GM21390 (cell line): ENCODE measurements around the gene NUBPL.
"Not testable (repeated sequence)": the region's sequence is repeated elsewhere in the genome, so short reads cannot be mapped to it uniquely, and the experiment has no call there.

Source experiments
- ATAC-seq: cut with Tn5 transposase; IDR thresholded peaks from one replicate; pipeline ENCODE4 v1.9.1; 2021; ENCODE audit not compliant: unreplicated experiment

The NUBPL gene

DNA sequence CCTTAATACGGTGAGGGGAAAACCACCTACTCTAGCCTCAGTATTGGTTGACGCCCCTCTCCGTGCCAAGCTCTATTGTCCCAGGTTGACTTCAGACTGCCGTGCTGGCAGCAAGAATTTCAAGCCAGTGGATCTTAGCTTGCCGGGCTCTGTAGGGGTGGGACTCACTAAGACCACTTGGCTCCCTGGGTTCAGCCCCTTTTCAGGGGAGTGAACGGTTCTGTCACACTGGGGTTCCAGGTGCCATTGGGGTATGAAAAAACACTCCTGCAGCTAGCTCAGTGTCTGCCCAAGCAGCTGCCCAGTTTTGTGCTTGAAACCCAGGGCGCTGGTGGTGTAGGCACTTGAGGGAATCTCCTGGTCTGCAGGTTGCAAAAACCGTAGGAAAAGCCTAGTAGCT is 107.1 kb downstream of the NUBPL start:
- no peak for ATAC-seq

DNA sequence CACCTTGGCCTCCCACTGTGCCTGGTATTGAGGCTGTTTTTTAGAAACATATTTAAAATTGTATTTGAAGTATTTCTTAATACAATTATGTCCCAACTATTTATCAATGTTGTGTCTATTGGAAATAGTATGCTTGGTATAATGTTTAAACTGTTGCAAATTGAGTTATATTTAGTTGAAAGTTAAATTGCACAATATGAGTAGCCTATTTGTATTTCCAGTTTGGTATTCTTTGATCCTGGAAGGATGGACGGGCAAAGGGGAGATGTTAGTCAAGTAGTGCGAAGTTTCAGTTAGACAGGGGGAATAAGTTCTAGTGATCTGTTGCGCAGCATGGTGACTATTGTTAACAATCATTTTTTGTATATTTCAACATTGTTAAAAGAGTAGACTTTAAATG is 111.5 kb downstream of the NUBPL start:
- no peak for ATAC-seq

DNA sequence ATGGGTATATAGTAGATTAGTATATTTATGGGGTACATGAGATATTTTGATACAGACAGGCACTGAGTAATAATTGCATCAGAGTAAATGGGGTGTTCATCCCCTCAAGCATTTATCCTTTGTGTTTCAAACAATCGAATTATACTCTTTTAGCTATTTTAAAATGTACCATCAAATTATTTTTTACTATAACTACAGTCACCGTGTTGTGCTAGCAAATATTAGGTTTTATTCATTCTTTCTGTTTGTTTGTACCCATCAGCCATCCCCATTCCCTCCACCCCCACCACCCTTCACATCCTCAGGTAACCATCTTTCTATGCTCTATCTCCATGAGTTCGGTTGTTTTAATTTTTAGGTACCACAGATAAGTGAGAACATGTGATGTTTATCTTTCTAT is 115.8 kb downstream of the NUBPL start:
- ATAC-seq = no peak

DNA sequence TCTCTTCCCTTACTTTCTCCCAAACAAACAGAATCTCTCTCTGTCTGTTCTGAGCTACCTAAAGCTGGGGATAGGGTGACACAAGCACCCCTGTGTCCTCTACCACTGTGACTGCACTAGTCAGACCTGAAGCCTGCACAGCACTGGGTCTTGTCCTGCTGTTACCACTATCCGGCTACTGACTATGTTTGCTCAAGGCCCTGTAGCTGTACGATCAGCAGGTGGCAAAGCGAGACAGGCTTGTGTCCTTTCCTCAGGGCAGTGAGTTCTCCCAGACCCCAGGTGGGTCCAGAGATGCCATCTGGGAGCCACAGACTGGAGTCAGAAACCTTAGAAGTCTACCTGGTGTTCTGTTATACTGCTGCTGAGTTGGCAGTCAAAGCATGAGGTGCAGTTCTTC is 116.4 kb downstream of the NUBPL start:
- no peak for ATAC-seq

DNA sequence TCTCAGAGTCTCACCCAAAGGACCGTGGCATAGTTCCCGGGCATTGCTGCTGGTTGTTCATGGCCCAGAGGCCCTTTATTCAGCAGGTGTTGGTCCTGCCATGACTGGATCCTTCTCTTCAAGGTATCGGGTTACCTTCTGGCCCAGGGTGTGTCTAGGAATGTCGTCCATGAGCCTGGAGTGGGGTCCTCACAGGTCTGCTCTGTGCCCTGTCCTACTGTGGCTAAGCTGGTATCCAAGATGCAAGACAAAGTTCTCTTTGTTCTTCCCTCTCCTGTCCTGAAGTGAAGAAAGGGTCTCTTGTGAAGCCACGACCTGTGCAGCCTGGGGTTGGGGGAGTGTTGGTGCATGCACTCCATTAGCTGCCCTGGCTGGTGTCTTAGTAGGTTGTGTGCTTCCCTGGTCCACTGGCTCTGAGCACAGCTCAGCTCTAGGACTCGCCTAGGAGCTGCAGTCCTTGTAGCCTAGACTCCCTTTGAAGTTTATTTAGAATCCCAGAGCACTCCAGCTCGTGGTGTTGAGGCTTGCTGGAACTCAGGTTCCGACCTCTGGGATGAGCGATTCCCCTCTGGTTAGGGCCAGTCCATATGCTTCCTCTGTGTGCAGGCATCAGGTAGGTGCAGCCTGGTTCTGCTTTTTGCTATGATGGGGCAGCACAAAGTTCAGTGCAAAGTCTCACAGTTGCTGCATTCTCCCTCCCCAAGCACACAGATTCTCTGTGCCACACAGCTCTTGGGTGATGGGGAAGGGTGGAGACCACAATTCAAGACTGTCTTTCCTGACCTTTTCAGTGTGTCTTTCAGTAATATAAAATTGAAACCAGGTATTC is 117.4 kb downstream of the NUBPL start:
- ATAC-seq = no peak

DNA sequence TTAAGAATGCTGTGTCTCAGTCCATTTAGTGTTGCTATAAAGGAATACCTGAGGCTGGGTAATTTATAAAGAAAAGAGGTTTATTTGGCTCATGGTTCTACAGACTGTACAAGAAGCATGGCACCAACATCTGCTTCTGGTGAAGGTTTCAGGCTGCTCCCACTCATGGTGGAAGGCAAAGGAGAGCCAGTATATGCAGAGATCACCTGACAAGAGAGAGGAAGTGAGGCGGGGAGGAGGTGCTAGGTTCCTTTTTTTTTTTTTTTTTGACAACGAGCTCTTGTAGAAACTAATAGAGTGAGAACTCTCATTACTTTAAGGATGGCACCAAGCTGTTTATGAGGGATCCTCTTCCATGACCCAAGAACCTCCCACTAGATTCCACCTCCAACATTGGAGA is 121.6 kb downstream of the NUBPL start:
- no peak for ATAC-seq

DNA sequence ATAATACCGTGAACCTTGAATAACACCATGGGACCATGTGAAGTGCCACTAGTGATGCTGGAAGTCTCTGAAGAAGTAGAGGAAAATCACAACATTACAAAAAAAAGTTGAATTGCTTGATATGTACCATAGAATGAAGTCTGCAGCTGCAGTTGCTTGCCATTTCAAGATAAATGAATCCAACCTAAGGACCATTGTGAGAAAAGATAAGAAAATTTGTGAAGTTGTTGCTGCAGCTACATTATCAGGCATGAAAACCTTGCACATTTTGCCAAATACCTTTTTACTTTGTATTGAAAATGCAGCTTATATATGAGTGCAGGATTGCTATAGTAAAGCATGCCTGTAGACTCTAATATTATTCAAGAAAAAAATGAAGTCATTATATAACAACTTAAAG is 126.5 kb downstream of the NUBPL start:
- ATAC-seq = no peak

DNA sequence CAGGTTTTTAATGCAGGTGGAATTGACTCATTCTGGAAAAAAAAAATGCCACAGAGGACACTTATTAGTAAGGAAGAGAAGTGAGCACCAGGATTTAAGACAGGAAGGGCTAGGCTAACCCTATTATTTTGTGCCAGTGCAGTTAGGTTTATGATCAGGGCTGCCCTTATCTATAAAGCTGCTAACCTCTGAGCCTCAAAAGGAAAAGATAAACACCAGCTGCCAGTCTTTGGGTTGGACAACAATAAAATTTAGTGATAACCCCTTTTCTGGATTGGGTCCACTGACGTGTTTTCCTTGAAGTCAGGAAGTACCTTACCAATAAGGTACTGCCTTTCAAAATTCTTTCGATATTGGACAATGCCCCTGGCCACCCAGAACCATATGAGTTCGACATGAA is 128.9 kb downstream of the NUBPL start:
- no peak for ATAC-seq

DNA sequence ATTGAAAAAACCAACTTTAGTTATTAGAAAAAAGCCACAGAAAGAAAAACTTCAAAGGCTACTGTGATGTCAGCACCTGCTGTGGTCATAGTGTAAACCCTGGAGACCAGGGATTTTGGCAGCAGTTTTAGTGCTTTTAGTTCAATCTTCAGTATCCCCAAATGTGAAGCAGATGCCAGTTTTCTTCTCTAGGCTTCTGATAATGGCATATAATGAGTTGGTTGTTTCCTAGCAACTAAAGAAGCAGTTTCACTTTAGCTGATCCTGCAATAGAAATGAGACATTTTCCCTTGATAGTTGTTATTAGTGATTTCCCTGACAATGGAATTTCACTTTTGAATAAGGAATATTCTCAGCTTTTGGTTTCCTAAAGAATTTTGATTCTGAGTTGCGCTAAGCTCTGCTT is 131.2 kb downstream of the NUBPL start:
- no peak for ATAC-seq

DNA sequence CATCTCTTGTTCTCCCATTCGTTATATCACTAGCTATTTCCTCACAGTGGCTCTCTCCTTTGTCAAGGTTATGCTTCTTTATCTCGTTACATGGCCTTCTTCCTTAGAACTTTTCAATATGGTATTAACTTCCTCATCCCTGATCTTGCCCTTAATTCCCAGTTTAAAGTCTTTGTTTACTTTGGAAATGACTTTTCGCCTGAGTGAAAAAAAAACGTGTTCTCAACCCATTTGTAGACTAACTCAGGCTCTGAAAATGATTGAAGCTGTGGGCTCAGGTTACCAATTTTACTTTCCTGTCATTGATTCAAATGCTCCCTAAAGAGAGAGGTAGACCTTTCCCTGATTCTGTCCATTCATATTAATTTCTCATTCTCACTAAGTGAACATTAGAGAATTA is 135.2 kb downstream of the NUBPL start:
- no peak for ATAC-seq

DNA sequence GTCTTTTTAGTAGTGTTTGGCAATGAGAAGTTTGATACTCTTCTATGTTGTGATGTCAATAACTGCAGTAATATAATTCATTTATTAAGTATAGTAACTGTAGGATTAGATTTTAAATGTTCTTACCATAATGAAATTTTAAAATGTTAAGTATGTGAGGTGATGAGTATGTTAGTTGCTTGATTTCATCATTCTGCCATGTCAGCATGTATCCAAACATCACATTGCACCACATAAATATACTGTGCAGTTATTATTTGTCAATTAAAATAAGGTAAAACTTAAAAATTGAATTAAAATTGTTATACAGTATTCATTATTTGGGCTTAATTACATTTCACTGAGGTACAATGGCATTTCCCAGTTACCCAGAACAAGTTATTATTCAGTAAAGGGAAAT is 138.6 kb downstream of the NUBPL start:
- ATAC-seq = no peak

DNA sequence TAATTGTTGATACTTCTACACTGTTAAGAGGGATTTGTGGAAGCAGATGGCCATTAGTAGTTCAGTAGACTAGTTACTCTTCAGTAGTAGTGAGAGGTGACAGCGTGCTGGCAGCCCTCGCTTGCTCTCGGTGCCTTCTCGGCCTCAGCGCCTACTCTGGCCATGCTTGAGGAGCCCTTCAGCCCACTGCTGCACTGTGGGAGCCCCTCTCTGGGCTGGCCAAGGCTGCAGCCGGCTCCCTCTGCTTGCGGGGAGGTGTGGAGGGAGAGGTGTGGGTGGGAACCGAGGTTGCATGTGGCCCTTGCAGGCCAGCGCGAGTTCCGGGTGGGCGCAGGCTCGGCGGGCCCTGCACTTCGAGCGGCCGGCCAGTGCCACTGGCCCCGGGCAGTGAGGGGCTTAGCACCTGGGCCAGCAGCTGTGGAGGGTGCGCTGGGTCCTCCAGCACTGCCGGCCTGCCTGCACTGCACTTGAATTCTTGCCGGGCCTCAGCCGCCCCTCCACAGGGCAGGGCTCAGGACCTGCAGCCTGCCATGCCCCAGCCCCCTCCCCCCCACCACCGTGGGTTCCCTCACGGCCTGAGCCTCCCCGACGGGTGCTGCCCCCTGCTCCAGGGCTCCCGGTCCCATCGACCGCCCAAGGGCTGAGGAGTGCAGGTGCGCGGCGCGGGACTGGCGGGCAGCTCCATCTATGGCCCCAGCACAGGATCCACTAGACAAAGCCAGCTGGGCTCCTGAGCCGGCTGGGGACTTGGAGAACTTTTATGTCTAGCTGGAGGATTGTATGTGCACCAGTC is 139.3 kb downstream of the NUBPL start:
- ATAC-seq = no peak

DNA sequence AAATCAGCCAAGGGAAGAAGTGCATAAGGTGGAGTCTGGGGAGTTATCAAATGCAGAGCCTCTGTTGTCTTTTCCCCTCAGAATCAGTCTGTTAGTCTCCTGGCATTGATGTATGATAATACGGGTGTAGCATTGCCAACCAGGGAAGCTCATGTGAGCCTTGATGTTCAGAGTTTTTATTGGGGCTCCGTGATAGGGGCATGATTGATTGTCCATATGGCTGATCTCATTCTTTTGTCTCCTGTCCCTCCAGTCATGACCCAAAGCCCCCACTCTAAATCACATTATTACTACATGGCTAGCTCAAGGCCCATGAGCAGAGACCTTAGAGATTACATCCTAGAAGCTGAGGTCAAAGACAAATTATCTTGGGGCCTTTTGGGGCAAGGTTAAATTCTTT is 140.9 kb downstream of the NUBPL start:
- no peak for ATAC-seq

DNA sequence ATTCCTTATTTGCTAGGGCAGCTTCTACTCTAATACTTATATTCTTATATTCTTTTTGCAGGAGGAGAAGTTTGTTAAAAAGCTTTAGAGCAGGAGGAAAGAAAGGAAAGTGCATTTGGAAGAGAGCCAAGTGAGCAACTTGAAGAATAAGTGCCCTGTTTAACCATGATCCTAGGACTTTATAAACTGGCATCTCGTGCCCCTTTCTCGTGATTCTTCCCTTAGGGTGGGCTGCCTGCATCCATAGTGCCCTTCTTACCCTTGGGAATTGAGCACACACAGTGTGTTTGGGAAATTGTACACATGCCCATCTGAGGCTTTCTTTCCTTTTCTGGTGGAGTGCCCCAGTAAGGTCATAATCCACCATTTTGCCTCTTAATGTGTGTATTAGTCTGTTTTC is 141.9 kb downstream of the NUBPL start:
- ATAC-seq = no peak

DNA sequence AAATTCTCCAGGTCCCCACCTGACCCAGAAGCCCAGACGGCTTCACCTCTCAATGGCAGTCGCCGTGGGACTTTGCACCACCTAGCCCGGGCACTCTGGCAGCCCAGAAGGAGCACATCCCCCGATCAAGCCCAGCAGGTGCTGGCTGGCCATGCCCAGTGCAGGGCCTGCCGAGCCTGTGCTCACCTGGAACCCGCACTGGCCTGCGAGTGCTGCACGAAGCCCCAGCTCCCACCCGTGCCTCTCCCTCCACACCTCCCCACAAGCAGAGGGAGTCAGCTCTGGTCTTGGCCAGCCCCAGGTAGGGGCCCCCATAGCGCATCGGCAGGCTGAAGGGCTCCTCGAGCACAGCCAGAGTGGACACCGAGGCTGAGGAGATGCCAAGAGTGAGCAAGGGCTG is 144.5 kb downstream of the NUBPL start:
- no peak for ATAC-seq

DNA sequence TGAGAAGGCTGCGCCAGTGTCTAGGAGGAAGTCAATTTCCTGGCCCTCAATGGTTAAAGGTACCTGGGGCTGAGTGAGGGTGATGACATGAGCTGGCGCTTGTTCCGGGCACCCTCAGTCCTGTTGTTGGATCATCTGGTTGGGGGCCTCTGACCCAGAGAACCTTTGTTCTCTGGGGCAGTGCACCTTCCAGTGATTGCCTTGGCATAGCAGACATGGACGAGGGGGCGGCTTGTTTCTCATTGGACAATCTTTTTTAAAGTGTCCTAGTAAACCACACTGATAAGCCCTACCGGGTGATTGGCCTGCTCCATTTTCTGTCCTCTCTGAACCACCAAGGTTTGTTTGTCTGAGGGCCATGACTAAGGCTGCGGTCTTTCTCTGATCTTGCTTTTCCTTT is 147.5 kb downstream of the NUBPL start:
- ATAC-seq = not testable (repeated sequence)

DNA sequence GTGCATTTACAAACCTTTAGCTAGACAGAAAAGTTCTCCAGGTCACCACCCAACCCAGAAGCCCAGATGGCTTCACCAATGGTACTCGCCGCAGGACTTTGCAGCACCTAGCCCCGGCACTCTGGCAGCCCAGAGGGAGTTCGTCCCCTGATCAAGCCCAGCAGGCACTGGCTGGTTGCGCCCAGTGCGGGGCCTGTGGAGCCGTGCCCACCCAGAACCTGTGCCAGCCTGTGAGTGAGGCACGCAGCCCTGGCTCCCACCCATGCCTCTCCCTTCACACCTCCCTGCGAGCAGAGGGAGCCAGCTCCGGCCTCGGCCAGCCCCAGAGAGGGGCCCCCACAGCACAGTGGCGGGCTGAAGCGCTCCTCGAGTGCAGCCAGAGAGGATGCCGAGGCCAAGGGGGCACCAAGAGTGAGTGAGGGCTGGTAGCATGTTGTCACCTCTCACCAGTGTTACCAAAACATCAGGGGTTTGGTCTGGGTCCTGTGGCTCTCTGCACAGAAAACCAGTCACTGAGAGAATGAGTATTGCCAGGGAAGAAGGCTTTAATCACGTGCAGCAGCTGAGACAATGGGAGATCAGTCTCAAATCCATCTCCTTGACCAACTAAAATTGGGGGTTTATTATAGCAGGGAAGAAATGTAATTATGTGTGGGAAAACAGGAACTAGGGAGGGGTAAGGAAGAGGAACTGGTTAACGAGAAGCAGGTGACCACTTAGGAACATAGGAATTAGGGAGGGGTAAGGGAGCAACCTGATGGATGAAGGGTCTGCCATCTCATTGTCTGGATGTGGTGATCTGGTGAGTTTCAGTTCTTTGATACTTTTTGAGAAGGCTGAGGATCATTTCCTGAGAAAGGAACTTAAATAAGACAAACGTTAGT is 151.3 kb downstream of the NUBPL start:
- ATAC-seq = no peak

DNA sequence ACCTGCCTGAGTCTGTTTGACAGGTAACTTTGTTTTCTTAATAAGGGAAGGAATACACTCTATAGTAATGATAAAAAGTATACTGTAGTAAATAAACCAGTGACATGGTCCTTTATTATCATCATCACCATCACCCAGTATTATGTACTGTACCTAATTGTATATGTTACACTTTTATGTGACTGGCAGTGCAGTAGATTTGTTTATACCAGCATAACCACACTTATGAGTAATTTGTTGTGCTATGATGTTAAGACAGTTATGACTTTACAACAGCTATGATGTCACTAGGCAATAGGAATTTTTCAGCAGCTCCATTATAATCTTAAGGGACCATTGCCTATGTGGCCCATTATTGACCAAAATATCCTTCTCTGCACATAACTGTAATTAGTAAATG is 155.0 kb downstream of the NUBPL start:
- ATAC-seq = no peak

DNA sequence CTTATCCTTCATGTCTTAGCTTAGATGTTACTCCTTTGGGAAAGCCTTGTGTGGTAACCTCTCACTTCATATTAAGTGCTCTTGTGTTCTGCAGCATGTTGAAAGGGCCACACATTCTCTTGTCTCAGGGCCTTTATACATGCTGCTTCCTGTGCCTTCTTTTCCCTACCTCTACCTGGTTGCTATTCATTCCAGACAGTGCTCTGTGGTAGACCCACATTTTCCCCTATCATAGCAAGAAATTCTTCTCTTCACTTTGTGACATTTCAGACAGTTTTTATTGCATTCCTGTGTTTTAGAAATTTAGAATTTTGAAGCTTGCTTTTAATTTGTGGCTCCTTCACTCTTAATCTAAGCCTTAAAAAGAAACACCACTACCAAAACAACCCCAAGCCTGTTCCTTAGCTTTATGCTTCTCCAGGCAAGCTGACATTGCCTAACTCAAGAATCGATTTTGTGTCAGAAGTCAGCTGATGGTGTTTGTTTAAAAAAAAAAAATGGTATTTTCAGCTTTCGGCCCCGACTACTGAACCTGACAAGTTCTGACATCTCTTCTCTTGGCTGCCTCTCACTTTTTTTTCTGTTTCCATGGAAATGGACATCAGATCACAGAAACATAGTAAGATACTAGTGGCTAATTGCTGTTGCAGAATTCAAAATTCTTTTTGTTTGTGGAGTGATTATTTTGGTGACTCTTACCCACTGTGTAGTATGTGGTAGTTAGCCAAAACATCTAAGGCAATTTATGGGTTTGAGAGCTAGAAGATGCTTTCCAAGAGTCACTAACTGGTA is 156.3 kb downstream of the NUBPL start:
- ATAC-seq = no peak

DNA sequence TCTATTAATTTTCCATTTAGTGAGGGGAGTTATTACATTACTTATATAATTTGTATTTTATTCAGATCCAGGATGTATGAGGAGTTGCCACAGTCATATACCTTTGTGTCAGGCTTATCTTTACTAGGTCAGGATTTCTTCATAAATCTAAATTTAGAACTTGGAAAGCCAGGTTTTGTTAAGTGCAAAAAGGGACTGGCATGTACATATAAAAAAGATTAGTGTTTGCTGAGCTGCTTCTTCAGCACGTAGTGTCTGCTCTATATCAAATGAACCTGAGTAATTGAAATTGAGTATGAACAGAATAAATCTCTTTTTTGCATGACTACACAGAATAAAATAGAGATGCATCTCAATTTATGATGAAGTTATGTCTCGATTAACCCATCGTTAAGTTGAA is 157.4 kb downstream of the NUBPL start:
- no peak for ATAC-seq

DNA sequence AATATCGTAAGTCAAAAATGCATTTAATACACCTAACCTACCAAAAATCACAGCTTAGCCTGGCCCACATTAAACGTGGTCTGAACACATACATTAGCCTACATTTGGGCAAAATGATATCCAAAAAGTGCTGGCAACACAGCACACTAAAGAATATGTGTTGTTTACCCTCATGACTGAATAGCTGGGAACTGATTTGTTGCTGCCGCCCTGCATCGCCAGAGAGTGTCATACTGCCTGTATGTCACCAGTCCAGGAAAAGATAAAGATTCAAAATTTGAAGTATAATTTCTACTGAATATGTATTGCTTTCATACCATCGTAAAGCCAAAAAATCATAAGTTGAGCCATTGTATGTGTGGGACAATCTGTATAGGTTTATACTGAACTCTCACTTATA is 157.8 kb downstream of the NUBPL start:
- no peak for ATAC-seq
